Hepatocyte (in vitro differentiated cells): ENCODE results near the gene MACROD2. TPM values are rescaled to one million over a fixed set of nuclear protein-coding genes. Genes with fewer than 3 reads are reported as not detected.

Experiments
- DNase-seq: peaks from one replicate; pipeline ENCODE4 v3.0.0-alpha.2; 2016; ENCODE audit warnings: low spot score
- H2AFZ ChIP-seq: fragments of 200-600 bp; sonication (generic); 2 replicates; pipeline ENCODE4 v1.6.0; 2016; ENCODE audit warnings: antibody characterized with exemption, mild to moderate bottlenecking
- H3K27ac ChIP-seq: fragments of 200-600 bp; sonication (generic); 2 replicates; pipeline ENCODE4 v1.5.1; 2016; ENCODE audit warnings: mild to moderate bottlenecking
- H3K27me3 ChIP-seq: fragments of 200-600 bp; sonication (generic); 2 replicates; pipeline ENCODE4 v1.6.1; 2016
- H3K36me3 ChIP-seq: fragments of 200-600 bp; sonication (generic); replicated peaks from 2 replicates; pipeline ENCODE4 v1.5.1; 2016; ENCODE audit warnings: low read depth; ENCODE audit not compliant: insufficient read depth
- H3K4me1 ChIP-seq: fragments of 200-600 bp; sonication (generic); 2 replicates; pipeline ENCODE4 v1.5.1; 2016; ENCODE audit warnings: mild to moderate bottlenecking, moderate library complexity; ENCODE audit not compliant: insufficient read depth
- H3K4me2 ChIP-seq: fragments of 200-600 bp; sonication (generic); 2 replicates; pipeline ENCODE4 v1.6.0; 2016
- H3K4me3 ChIP-seq: fragments of 200-600 bp; sonication (generic); 2 replicates; pipeline ENCODE4 v1.5.1; 2016; ENCODE audit warnings: mild to moderate bottlenecking
- H3K79me2 ChIP-seq: fragments of 200-600 bp; sonication (generic); 2 replicates; pipeline ENCODE4 v1.6.0; 2017; ENCODE audit warnings: mild to moderate bottlenecking
- H3K9me2 ChIP-seq: fragments of 200-600 bp; sonication (generic); replicated peaks from 2 replicates; pipeline ENCODE4 v1.6.0; 2017; ENCODE audit warnings: mild to moderate bottlenecking; ENCODE audit not compliant: insufficient read depth
- H3K9me3 ChIP-seq: fragments of 200-600 bp; sonication (generic); 2 replicates; pipeline ENCODE4 v1.5.1; 2016; ENCODE audit warnings: low read depth, mild to moderate bottlenecking
- H4K20me1 ChIP-seq: fragments of 200-600 bp; sonication (generic); 2 replicates; pipeline ENCODE4 v1.6.0; 2016; ENCODE audit warnings: mild to moderate bottlenecking; ENCODE audit not compliant: insufficient read depth, poor library complexity, severe bottlenecking
- CTCF ChIP-seq: fragments of 200-600 bp; sonication (generic); IDR thresholded peaks from 2 replicates; pipeline ENCODE4 v1.5.1; 2016; ENCODE audit warnings: antibody characterized with exemption, mild to moderate bottlenecking; ENCODE audit not compliant: poor library complexity
- EZH2 ChIP-seq: fragments of 200-600 bp; sonication (generic); IDR thresholded peaks from 2 replicates; pipeline ENCODE4 v1.6.1; 2016; ENCODE audit warnings: antibody characterized with exemption, mild to moderate bottlenecking, borderline replicate concordance
- EZH2phosphoT487 ChIP-seq: fragments of 200-600 bp; sonication (generic); IDR thresholded peaks from one replicate; pipeline ENCODE4 v1.6.1; 2018; ENCODE audit warnings: antibody characterized with exemption, mild to moderate bottlenecking, low read depth, moderate library complexity; ENCODE audit not compliant: unreplicated experiment, severe bottlenecking
- WGBS: methylation state at CpG from one replicate; pipeline ENCODE4 v1.1.6; 2016; ENCODE audit warnings: low lambda C conversion rate; ENCODE audit errors: missing lambda C conversion rate; 5-methylcytosine and 5-hydroxymethylcytosine counted together
- polyA plus RNA-seq: library from polyadenylated mRNA; unstranded; fragments of >200 nt; fragmentation: Nextera tagmentation; extraction: Ambion mirVana; gene quantifications from 2 replicates; pipeline ENCODE4 v1.2.1, GENCODE V29; 2016
- total RNA-seq: library from RNA; depleted of rRNA; stranded (reverse); fragments of >200 nt; gene quantifications from 2 replicates; pipeline ENCODE4 v1.2.3, GENCODE V29; 2014

Gene MACROD2
- total and polyA plus RNA-seq, 2 experiments from 2014 or later: 2.4 to 3.1 TPM

DNA sequence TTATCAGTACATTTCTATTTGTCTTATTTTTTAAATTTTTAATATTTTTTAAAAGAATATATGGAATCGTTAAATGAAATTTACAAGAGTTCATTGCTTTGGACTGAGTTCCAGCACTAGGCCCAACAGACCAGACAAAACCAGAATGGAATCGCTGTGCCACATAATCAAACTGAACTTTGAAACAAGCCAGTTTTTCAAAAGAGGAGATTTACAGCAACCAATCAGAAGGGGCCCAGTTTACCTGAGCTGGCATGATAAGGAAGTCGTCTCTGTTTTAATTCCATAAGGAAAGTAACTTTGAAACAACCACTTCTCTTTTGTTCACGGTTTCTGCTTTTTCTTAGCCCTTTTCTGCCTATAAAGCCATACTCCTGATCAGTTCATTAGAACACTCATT lies 635.7 kb downstream of the MACROD2 start:
- Histone ChIP-seq H3K4me2 (no peak overlapping the region), H3K79me2 (no peaks in the 10 kb centered on the region), H3K36me3 (no peaks in the 10 kb centered on the region), H3K9me2 (no peaks in the 10 kb centered on the region), H2AFZ (peak overlapping the region; percentile 29), H3K27ac (peak overlapping the region; percentile 72), H3K9me3 (no peaks in the 10 kb centered on the region), H3K27me3 (no peaks in the 10 kb centered on the region), H4K20me1 (no peaks in the 10 kb centered on the region), H3K4me3 (no peak overlapping the region), H3K4me1 (no peaks in the 10 kb centered on the region)
- 76% methylated on average over 4 of the region's 4 CpGs for WGBS
- DNase-seq: peak; percentile 13
- TF ChIP-seq CTCF: no peak
- no peak for TF ChIP-seq EZH2
- TF ChIP-seq EZH2phosphoT487: no peak

- Histone ChIP-seq H3K4me3 (no peak overlapping the region), H3K4me1 (no peaks in the 10 kb centered on the region), H2AFZ (no peak overlapping the region), H3K27me3 (no peaks in the 10 kb centered on the region), H3K4me2 (no peak overlapping the region), H4K20me1 (no peaks in the 10 kb centered on the region), H3K9me2 (no peaks in the 10 kb centered on the region), H3K9me3 (no peaks in the 10 kb centered on the region), H3K27ac (no peak overlapping the region), H3K36me3 (no peaks in the 10 kb centered on the region), H3K79me2 (no peaks in the 10 kb centered on the region)
- no peak for DNase-seq
- no peak for TF ChIP-seq EZH2
- no peak for TF ChIP-seq EZH2phosphoT487
- TF ChIP-seq CTCF: no peak
- 94% methylated on average over 6 of the region's 6 CpGs for WGBS
Observed at GRCh38 chr20:14632906-14633305, 637.6 kb downstream of the MACROD2 start.

DNA sequence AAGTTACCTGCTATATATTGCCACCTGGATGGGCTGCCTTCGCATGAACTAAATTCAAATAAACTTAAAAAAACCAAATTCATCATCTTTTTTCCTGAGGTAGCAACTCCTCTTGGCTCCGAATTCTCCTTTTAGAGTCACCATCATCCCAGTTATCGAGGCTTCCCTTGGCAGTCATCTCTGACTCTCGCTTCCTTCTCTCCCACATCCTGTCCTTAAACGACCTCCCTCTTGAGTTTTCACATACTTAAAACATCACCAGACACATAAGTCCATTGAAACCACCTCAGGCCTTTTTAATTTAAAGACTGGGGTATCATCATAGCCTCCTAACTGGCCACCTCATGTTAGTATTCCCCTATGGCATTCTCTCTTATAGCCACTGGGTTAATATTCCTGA lies 638.2 kb downstream of the MACROD2 start:
- Histone ChIP-seq H3K27me3 (no peaks in the 10 kb centered on the region), H3K36me3 (no peaks in the 10 kb centered on the region), H3K27ac (no peak overlapping the region), H3K4me1 (no peaks in the 10 kb centered on the region), H2AFZ (no peak overlapping the region), H3K79me2 (no peaks in the 10 kb centered on the region), H3K4me3 (no peak overlapping the region), H3K9me3 (no peaks in the 10 kb centered on the region), H4K20me1 (no peaks in the 10 kb centered on the region), H3K9me2 (no peaks in the 10 kb centered on the region), H3K4me2 (no peak overlapping the region)
- WGBS: 92% methylated on average over 5 of the region's 5 CpGs
- no peak for TF ChIP-seq EZH2phosphoT487
- DNase-seq: no peak

DNA sequence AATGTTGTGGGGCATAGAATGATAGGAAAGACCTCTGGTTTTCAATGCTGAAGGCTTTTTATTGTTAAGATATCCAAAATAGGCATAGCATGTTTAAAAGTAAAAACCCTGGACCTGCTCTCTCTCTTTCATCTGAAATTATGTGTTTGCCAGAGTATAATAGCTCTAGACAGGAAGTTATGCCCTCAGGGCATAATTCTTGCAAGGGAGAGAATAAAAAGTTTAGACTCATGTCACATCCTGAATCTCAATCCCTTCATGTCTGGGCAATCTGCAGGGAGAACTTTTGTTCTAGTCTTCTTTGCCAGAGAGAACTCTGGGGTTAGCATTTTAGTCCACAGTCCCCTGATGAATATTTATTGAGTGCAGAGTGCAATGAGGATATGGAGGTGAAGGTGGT lies 639.3 kb downstream of the MACROD2 start:
- H3K79me2 ChIP-seq: no peaks in the 10 kb centered on the region
- no peak for TF ChIP-seq EZH2phosphoT487
- TF ChIP-seq CTCF: no peak
- TF ChIP-seq EZH2: no peak
- no peaks in the 10 kb centered on the region for H3K9me3 ChIP-seq
- no peaks in the 10 kb centered on the region for H4K20me1 ChIP-seq
- no peaks in the 10 kb centered on the region for H3K36me3 ChIP-seq
- H3K4me3 ChIP-seq: no peak overlapping the region
- no peak overlapping the region for H2AFZ ChIP-seq
- no peaks in the 10 kb centered on the region for H3K9me2 ChIP-seq
- H3K4me2 ChIP-seq: no peak overlapping the region
- H3K4me1 ChIP-seq: no peaks in the 10 kb centered on the region
- H3K27ac ChIP-seq: no peak overlapping the region
- H3K27me3 ChIP-seq: no peaks in the 10 kb centered on the region
- no peak for DNase-seq
